ENCODE results near the gene UBE2J2.
"Not testable (repeated sequence)": the region's sequence is repeated elsewhere in the genome, so short reads cannot be mapped to it uniquely, and the experiment has no call there.

Gene UBE2J2

GRCh38 chr1:1253972-1254666 lies 19.5 kb downstream of the UBE2J2 start:
- DNase-seq: no peak

DNA sequence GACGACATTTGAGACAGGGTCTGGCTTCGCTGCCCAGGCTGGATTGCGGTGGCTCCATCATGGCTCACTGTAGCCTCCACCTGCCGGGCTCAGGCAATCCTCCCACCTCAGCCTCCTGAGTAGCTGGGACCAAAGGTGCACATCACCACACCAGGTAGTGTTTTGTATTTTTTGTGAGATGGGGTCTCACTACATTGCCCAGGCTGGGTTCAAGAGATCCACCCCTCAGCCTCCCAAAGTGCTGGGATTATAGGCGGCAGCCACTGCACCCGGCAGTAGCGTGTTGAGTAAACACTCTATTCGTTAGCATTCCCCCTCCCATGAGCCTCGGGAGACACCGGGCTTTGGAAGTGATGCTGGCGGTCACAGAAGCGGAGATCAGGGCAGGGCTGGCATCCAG lies 20.3 kb downstream of the UBE2J2 start:
- no peak for DNase-seq

GRCh38 chr1:1250786-1251284 lies 22.8 kb downstream of the UBE2J2 start:
- peak; percentile 42 for DNase-seq

GRCh38 chr1:1248009-1248913 lies 25.4 kb downstream of the UBE2J2 start:
- DNase-seq: not testable (repeated sequence)

GRCh38 chr1:1247341-1247913 lies 26.2 kb downstream of the UBE2J2 start:
- no peak for DNase-seq

DNA sequence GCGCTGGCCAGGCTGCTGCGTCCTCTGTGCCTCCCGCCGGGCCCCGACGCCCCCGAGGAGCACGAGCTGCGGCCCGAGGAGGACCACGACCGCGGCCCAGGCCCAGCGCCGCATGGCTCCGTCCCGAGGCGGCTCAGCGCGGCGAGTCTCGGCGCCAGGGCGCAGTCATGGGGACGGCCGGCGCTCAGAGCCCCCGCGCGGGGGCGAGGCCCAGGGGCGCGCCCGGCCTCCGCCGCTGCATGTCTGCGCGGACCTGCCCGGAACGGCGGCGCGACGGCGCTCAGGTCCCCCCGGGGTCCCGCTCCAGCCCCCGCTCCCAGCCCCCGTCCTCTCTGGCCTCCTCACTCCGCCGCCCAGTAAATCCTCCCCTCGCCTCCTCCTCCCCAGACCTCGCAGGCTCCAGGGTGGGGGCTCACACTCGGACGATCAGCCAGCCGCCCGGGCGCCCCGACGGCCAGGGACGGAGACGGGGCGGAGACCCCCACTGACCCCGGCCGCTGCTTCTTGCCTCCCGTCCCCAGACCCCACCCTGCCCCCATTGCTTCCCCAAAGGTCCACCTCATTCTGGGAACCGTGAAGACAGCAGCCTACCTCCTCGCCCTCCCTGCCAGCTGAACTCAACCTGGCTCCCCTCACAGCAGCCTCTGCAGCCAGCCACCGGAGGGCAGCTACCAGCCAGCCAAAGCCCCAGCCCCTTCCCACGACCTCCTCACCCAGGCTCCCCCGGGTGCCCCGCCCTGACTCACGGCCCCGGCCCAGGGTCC lies 26.9 kb downstream of the UBE2J2 start, which contains the start of gene C1QTNF12:
C1QTNF12 (minus strand) TSS at position 146 of the 764 bp plus-strand sequence; CDS start at position 114, 32 bp downstream.
- DNase-seq: no peak

DNA sequence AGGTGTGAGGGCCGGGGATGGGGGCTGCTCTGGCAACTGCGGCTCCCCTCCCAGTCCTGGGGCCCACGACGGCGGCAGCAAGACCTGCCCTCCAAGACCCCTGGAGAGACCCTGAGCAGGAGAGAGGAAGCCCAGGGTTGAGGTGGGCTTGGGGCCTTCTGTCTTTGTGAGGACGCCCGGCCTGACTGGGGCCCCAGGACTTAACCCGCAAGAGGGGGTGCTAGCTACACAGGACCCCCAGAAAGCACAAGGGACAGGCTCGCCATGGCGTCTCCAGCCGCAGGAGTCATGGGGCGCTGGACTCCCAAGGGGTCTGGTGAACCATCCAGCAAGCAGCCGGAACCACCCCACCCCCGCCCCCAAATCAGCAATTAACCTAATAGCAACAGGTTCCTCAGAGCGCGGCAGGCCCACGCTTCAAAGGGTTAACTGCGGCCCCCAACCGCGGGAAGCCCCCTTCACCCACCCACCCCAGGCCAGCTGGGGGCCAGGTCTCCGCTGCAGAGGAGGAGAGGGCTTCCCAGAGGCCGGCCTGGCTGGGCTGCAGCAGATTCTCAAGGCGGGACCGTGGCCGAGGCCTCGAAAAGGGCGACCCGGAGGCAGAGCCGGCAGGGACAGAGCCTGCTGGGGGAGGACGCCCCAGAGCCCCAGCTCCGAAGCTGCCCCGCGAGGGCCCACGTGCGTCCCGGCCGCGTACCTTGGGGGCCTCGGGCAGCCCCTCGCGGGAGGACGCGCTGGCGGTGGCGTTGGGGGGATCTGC lies 27.7 kb downstream of the UBE2J2 start:
- no peak for DNase-seq

DNA sequence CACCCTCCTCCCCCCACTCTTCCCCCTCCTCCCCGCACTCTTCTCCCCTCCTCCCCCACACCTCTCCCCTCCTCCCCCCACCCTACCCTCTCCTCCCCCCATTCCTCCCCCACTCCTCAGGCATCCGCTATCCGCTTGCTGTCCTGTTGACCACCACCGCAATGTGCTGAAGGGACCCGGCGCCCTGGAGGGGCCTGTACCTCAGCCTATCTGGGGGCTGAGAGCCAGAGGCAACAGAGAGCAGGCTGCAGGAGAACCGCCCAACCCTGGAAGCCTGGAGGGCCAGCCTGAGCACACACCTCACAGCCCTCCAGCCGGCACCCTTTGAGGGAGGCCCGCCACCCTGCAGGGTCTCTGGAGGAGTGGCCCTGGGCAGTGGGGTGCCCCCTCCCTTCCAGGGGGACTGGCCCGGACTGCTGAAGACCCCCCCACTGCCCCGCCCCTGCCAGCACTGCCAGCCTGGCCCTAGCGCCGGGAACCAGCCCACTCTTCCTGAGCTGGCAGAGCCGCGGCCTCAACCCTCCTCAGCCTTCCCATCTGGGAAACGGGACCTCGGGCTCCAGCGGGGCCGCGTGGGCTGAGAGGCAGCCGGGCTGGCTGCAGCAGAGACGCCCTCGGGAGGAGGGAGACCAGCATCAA lies 28.4 kb downstream of the UBE2J2 start:
- no peak for DNase-seq

DNA sequence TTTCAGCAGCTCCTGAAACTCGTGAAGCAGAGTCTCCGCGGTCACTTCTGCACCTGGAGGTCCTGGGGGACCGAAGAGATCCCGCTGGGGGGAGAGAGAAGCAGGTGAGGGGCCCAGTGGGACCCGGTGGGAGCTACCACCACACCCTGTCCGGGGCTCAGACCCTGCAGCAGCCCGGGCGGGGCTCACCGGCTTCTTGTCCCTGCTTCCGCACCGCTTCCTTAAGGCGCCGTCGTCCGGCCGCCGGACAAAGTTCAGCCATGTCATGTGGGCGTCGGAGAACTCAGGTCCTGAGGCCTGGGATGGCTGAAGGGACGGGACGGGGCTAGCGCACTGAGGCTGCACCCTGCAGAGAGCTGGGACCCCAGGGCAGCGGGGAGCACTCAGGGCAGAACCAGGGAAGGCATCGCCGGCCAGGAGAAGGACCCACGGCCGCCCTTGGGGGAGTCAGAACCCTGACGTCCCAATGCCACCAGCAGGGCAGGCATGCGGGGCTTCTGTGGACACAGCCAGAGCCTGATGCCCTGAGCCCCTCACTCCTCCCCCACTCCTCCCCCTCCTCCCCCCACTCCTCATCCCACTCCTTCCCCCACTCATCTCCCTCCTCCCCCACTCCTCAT lies 29.4 kb downstream of the UBE2J2 start:
- no peak for DNase-seq

DNA sequence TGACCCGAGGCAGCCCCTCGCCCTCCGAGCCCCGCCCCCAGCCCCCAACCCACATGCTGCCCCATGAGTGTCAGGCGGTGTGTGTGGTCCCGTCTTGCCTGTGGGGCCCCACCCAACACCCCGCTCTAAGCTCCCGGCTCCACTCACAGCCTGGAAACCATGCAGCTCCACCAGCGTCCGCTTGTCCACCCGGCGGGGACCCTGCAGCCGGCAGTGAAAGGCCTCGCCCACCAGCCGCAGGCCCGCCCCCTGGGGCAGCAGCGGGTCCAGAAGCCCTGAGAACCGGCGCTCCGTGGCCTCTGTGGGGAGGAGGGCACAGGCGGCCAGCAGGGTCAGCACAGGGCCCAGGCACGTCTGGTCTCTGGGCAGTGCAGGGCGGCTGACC lies 29.9 kb downstream of the UBE2J2 start:
- no peak for DNase-seq

GRCh38 chr1:1243266-1243660 lies 30.4 kb downstream of the UBE2J2 start:
- DNase-seq: no peak

GRCh38 chr1:1242461-1243265 lies 31.0 kb downstream of the UBE2J2 start:
- DNase-seq: no peak

DNA sequence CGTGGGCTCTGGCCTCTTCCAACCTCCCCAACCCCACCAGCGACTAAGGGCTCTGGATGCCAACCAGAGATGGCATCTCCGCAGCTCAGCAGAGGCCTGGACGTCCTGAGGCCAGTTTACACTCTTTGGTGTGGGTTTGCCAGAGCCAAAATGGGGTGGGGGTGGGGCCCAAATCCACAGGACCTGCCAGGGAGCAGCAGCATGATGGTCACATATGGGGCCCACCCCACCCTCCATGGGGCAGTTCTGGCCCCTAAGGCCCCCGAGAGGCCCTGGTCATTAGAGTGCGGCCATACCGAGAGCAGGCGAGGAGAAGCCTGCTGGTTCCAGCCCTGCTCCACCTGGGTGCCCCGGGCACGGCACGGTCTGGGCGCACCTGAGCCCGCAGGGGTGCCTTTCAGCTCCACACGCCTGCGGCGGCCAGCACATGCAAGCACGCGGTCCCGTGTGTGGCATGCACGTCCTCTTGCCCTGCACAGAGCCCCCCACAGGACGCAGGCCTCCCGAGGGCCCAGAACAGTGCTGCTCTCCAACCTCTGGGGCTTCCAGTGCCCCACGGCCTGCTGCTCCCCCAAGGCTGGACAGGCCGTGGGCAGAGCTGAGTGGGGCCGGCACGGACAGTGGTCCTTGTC lies 31.9 kb downstream of the UBE2J2 start:
- DNase-seq: no peak

DNA sequence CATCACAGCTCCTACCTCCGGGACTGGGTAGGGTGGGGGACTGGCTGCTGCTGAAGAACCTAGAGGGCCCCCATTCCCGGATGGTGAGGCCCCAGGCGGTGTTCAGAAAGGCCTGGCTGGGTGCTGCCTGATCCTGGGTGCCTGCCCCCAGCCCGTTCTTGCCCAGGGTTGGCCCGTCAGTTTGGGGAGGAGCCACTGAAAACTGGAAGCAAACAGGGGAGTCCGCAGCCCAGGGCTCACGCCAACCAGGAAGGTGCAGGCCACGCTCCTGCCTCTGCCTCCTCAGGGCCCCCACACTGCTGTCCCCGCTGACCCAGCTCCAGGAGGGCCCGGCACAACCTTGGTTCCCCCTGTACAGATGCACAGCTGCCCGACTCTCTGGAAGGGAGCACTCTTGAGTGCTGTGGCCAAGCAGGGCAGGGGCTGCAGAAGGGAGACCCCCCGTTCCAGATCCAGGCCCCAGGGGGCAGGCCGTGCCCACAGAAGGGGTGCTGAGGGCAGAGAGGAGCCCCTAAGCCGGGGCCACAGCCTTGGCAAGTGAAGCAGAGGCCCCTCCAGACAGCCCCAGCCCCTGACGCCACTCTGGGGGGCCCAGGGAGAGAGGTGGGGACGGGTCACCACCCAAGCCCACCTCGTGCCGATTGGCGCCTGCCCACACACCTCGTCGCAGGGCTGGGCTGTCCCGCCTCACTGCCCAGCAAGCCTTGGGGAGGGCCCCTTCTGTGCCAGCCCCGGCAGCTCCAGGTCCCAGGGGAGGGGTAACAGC lies 32.6 kb downstream of the UBE2J2 start:
- DNase-seq: no peak

- DNase-seq: no peak
Observed at GRCh38 chr1:1240348-1240732, 33.3 kb downstream of the UBE2J2 start.

GRCh38 chr1:1239614-1240347 lies 33.9 kb downstream of the UBE2J2 start:
- DNase-seq: no peak

- no peak for DNase-seq
Observed at GRCh38 chr1:1239227-1239613, 34.4 kb downstream of the UBE2J2 start.

- no peak for DNase-seq
Observed at GRCh38 chr1:1238702-1239178, 34.9 kb downstream of the UBE2J2 start.
